Effector memory CD4-positive, alpha-beta T cell (primary cell): Measurements from ENCODE around the gene ZBTB21.

Source experiments
- DNase-seq, 3 donors: peaks; one replicate each; pipeline ENCODE4 v3.0.0-alpha.2; 2020
- H3K27ac ChIP-seq: 2 replicates; pipeline ENCODE4 v1.7.0; 2013; ENCODE audit warnings: mild to moderate bottlenecking, low read length, moderate library complexity; ENCODE audit not compliant: insufficient read depth, poor library complexity, severe bottlenecking
- H3K27me3 ChIP-seq: replicated peaks from 2 replicates; pipeline ENCODE4 v1.7.0; 2013; ENCODE audit warnings: mild to moderate bottlenecking, low read length; ENCODE audit not compliant: insufficient read depth, control insufficient read depth, poor library complexity, severe bottlenecking
- H3K36me3 ChIP-seq: 2 replicates; pipeline ENCODE4 v1.7.0; 2013; ENCODE audit warnings: mild to moderate bottlenecking, low read length, moderate library complexity; ENCODE audit not compliant: control insufficient read depth, insufficient read depth
- H3K4me1 ChIP-seq: 2 replicates; pipeline ENCODE4 v1.7.0; 2013; ENCODE audit warnings: low read length, mild to moderate bottlenecking; ENCODE audit not compliant: control insufficient read depth, insufficient read depth, poor library complexity, severe bottlenecking
- H3K4me3 ChIP-seq: 2 replicates; pipeline ENCODE4 v1.7.0; 2013; ENCODE audit warnings: low read length, low read depth, mild to moderate bottlenecking; ENCODE audit not compliant: insufficient read depth, poor library complexity, severe bottlenecking
- H3K9me3 ChIP-seq: 2 replicates; pipeline ENCODE4 v1.7.0; 2013; ENCODE audit warnings: mild to moderate bottlenecking, low read length, moderate library complexity; ENCODE audit not compliant: control insufficient read depth

Gene ZBTB21

DNA sequence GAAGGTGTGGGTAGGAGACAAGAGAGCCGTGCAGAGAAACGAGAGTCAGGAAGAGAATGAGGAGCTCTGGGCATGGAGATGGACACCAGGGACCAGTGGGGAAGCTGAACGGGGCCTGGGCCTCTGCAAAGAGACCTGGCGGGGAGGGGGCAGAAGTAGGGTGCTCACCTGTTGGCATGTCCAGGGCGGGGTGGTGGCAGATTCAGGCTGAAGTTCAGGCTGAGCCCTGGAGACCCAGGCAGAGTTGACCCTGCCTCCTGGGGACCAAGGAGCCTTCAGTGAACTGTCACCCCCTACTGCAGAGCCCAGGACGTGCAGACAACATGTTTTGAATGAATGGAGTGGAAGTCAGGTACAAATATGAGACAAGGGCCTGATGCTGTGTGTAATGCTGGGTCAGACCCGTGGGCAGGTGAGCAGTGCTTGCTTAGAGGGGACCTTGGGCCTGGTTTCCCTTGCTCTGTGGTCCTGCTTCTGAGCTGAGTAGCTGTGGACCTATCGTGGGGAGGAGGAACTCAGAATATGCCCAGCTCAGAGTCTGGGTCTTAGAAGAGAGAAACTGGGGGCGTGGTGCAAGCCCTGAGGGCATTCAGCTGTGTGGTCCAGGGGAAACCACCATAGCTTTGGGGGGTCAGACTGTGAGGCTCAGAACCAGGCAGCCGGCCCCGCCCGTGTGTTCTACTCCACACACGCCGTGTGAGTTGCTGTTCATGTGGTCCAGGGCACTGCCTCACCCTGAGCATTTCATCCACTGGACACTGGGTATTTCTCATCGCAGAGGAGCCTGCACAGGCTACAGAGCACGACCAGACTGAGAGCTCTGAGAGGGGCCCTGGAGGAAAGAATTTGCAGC lies 39.6 kb upstream of the ZBTB21 start:
- H3K36me3 ChIP-seq = no peaks in the 10 kb centered on the region
- H3K27me3 ChIP-seq = no peaks in the 10 kb centered on the region
- no peaks in the 10 kb centered on the region for H3K4me1 ChIP-seq
- H3K27ac ChIP-seq = no peak overlapping the region
- no peaks in the 10 kb centered on the region for H3K9me3 ChIP-seq
- DNase-seq = no peak
- H3K4me3 ChIP-seq = no peak overlapping the region

DNA sequence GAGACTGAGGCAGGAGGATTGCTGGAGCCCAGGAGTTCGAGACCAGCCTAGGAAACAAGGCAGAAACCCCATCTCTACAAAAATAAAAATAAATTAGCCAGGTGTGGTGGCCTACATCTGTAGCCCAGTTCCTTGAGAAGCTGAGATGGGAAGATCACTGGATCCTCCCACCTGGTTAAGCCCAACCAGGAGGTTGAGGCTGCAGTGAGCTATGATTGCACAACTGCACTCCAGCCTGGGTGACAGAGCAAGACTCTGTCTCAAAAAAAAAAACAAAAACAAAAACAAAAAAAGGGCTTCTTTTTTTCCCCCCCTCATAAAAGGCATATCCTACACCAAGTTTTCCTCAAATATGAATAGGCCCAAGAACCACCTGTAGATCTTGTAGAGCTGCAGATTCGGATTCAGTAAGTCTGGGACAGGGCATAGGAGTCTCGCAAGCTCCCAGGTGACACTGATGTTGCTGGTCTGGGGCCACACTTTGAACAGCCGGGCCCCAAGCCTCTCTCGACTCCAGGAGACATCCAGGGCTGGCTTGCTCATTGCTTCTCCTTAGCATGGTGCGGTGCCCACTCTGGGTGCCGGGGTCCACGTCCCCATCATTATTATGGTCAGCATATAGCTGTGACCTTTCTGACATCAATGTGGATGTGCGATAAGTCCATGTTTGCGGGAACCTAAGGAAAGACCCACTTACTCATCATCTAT lies 38.9 kb upstream of the ZBTB21 start:
- no peaks in the 10 kb centered on the region for H3K36me3 ChIP-seq
- H3K9me3 ChIP-seq = no peaks in the 10 kb centered on the region
- no peaks in the 10 kb centered on the region for H3K27me3 ChIP-seq
- no peak overlapping the region for H3K27ac ChIP-seq
- no peak for DNase-seq
- H3K4me3 ChIP-seq = no peak overlapping the region
- no peaks in the 10 kb centered on the region for H3K4me1 ChIP-seq

DNA sequence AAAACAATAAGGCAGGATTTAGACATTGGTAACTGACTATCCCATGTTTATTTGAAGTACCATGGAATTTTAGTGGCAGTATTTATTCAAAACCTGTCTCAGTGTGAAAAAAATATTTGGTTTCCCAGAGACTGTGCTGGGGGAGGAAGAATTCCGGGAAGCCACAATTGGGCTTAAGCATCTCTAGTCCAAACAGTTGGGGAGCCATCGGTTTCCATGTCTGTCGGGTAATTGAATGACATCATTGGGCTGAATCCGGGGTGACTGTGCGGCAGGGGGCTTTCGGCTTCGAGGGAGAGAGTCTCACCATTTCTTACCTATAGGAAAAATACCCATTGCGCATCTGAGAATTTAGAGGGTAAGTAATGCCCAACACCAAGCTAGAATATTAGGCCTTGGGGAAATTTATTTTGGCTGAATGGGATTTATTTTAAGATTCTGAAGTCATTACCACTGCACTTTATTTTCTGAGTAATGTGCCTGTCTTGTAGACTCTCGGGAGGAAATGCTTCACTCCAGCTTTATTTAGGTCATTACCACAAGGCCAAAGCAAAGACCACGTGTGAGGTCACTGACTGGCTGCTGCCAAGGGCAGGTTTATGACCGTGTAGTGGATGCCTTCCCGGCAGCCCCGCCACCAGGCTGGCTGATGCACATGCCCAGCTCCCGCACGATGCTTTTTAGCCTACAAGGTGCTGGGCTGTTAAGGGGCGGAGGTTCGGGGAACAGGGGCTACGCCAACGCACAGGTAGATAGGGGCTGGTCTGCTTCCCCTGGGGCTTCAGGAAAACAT lies 37.9 kb upstream of the ZBTB21 start:
- H3K27ac ChIP-seq = no peak overlapping the region
- H3K27me3 ChIP-seq = no peaks in the 10 kb centered on the region
- H3K4me3 ChIP-seq = no peak overlapping the region
- H3K36me3 ChIP-seq = no peaks in the 10 kb centered on the region
- H3K4me1 ChIP-seq = no peaks in the 10 kb centered on the region
- no peak for DNase-seq
- H3K9me3 ChIP-seq = no peaks in the 10 kb centered on the region

DNA sequence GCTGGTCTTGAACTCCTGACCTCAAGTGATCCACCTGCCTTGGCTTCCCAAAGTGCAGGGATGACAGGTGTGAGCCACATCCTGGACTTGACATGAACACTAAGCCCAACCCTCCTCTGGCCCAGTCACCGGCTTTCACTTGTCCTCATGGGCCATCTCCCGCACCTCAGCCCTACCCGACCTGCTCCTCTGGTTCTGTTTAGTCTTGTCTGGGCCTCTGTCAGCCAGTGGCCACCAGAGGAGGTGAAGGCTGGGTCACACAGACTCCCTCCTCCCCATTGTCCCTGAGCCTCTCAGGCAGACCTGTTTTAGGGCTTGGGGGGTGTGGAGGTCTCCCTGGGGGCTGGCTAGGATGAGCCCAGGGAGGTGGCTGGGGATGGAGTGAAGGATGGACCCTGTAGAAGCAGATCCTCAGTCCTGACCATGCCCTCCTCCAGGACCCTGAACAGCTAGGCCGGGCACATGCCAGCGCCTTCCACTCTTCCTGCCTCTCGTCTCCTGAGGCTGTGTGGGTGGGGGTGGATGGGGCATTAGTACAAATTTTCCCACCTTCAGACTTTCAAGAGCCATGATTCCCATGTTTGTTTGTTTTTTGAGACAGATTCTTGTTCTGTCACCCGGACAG lies 34.8 kb upstream of the ZBTB21 start:
- Histone ChIP-seq H3K4me1 (no peaks in the 10 kb centered on the region), H3K9me3 (no peaks in the 10 kb centered on the region), H3K27ac (no peak overlapping the region), H3K27me3 (no peaks in the 10 kb centered on the region), H3K36me3 (no peaks in the 10 kb centered on the region), H3K4me3 (no peak overlapping the region)
- no peak for DNase-seq

DNA sequence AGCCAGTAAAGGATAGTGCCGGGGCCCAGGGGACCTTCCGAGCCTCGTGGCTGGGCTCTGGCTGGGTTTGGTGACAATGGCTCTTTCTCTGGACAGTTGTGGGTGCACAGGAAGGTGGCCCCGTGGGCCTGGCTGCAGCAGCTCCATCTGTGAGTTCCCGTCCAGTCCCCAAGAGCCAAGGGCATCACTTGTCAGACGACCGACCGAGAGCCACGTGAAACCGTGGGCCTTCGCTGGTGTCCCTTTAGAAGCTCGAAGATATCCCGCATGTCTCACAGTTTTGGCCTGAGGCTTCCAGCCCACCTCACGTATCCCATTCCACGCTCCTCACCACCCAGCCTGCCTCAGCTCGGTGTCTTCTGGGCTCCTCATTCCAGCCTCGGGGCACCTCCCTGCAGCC lies 33.8 kb upstream of the ZBTB21 start:
- Histone ChIP-seq H3K27me3 (no peaks in the 10 kb centered on the region), H3K4me3 (no peak overlapping the region), H3K36me3 (no peaks in the 10 kb centered on the region), H3K9me3 (no peaks in the 10 kb centered on the region), H3K4me1 (no peaks in the 10 kb centered on the region), H3K27ac (no peak overlapping the region)
- no peak for DNase-seq

DNA sequence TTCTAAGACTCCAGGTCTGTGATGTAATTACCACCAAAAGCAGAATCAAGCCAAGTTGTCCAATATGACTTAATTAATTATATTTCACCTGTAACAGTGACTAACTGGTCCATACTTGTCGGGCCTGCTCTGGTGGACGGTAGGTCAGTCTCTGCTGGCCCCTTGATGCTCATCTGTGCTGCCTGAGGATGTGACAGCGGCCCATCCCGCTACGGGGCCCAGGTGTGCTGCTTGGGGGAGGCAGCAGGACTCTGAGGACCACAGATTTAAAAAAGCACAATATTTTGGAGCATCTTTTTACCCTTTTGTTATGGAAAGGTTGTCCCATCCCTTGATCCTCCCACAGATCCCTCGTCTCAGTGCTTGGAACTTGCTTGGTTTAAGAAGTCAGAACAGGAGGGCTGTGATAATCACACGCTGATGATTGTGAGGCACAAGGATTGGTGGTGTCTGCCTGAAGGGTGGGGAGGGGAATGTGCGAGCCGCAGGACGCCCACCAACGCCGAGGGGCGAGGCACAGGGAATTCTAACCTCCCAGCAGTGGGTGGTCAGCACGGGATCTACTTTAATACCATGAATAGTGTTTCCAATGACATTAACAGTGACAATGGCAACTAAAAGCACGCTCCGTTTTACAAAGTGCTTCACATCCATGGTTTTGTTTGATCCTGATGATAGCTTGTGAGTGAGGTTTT lies 33.2 kb upstream of the ZBTB21 start:
- no peaks in the 10 kb centered on the region for H3K36me3 ChIP-seq
- no peak for DNase-seq
- H3K4me3 ChIP-seq = no peak overlapping the region

DNA sequence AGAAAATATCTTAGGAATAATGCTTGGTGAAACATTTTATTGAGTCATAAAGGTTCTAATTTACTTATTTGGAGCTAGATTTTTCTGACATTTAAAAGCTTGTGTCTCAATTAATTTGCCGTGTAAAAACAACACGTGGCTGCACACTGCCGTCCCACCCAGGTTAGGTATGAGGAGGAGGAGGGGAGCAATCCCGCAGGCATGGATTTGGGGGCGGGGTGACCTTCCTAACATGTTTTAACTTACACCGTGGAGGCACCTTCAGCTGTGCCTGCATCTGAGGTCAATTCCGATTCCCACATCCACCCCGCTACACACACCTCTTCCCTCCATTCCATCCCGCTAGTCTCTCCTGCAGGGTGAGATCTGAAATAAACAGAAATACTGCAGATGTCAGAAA lies 32.5 kb upstream of the ZBTB21 start:
- Histone ChIP-seq H3K4me3 (no peak overlapping the region), H3K4me1 (no peaks in the 10 kb centered on the region)

More for the DNA sequence above, 33.2 kb upstream of the ZBTB21 start:
- Histone ChIP-seq H3K27ac (no peak overlapping the region), H3K27me3 (no peaks in the 10 kb centered on the region), H3K4me1 (no peaks in the 10 kb centered on the region), H3K9me3 (no peaks in the 10 kb centered on the region)

DNA sequence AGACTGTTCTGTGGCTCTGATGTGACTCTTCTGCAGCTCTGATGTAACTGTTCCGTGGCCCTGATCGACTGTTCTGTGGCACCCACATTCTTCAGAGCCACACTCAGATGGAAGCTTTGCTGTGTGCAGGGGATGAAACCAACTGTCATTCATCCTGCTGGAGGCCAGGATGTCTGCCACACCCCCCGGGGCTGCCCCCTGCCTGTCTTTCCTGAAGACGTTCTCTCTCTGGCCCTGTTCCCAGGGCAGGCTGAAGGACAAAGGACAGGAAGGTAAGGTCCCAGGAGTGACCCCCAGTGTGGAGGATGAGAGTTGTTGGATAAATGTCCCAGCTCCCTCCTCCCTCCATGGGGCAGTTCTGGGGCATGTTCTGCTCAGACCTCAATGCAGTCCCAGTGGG lies 31.6 kb upstream of the ZBTB21 start:
- DNase-seq = no peak
- Histone ChIP-seq H3K4me1 (no peaks in the 10 kb centered on the region), H3K27ac (no peak overlapping the region), H3K4me3 (no peak overlapping the region), H3K9me3 (no peaks in the 10 kb centered on the region), H3K36me3 (no peaks in the 10 kb centered on the region), H3K27me3 (no peaks in the 10 kb centered on the region)

More for the DNA sequence above, 32.5 kb upstream of the ZBTB21 start:
- no peak overlapping the region for H3K27ac ChIP-seq
- DNase-seq = no peak
- no peaks in the 10 kb centered on the region for H3K9me3 ChIP-seq
- no peaks in the 10 kb centered on the region for H3K27me3 ChIP-seq
- no peaks in the 10 kb centered on the region for H3K36me3 ChIP-seq

DNA sequence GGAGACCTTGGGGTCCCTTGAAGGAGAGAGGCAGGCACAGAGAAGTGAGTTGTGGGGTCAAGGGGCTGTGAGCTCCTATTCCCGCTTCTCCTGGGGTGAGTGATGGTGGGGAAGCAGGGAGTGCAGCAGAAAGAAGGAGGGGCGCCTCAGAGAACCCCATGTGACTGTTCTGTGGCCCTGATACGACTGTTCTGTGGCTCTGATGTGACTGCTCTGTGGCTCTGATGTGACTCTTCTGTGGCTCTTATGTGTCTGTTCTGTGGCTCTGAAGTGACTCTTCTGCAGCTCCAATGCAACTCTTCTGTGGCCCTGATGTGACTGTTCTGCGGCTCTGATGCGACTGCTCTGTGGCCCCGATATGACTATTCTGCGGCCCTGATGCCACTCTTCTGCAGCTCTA lies 31.1 kb upstream of the ZBTB21 start:
- no peak overlapping the region for H3K4me3 ChIP-seq

More for the DNA sequence above, 31.1 kb upstream of the ZBTB21 start:
- no peaks in the 10 kb centered on the region for H3K9me3 ChIP-seq
- no peak for DNase-seq
- H3K27ac ChIP-seq = no peak overlapping the region
- no peaks in the 10 kb centered on the region for H3K36me3 ChIP-seq
- H3K27me3 ChIP-seq = no peaks in the 10 kb centered on the region
- no peaks in the 10 kb centered on the region for H3K4me1 ChIP-seq
